SK-MEL-5 (cell line): ENCODE results near the gene VAV1. TPM values are rescaled to one million over a fixed set of nuclear protein-coding genes. Genes with fewer than 3 reads are reported as not detected.
"Not testable (repeated sequence)": the region's sequence is repeated elsewhere in the genome, so short reads cannot be mapped to it uniquely, and the experiment has no call there.

ENCODE experiments used
- DNase-seq: peaks from one replicate; pipeline ENCODE4 v3.0.0-alpha.2; 2016; ENCODE audit warnings: low read depth, low spot score
- in situ Hi-C: cut with HindIII; loops from 2 replicates; pipeline ENCODE4 v1.10.0; 2016; ENCODE audit warnings: low sequenced_read_pairs, high pct_unique_total_duplicates, low pct_unique_long_range_greater_than_20kb
- total RNA-seq: library from RNA; depleted of rRNA; stranded (reverse); fragments of >200 nt; shearing (Covaris generic); gene quantifications from 2 replicates; pipeline ENCODE4 v1.2.3, GENCODE V29; 2014

VAV1 gene
- total RNA-seq, 1 experiment from 2014 or later: not detected

GRCh38 chr19:6825076-6825774, 52.7 kb downstream of the VAV1 start:
- in situ Hi-C loops: no loop called here
- no peak for DNase-seq

GRCh38 chr19:6826281-6826920, 53.9 kb downstream of the VAV1 start:
- no peak for DNase-seq
- in situ Hi-C loops: no loop called here

GRCh38 chr19:6828306-6828697, 55.8 kb downstream of the VAV1 start:
- DNase-seq: no peak
- in situ Hi-C loops: no loop called here

GRCh38 chr19:6828698-6829633, 56.5 kb downstream of the VAV1 start:
- in situ Hi-C loops: no loop called here
- DNase-seq: peak; percentile 40

- DNase-seq, in situ Hi-C loops: not testable (repeated sequence)
Observed at GRCh38 chr19:6829829-6830228, 57.3 kb downstream of the VAV1 start.

GRCh38 chr19:6831084-6831483, 58.6 kb downstream of the VAV1 start:
- DNase-seq, in situ Hi-C loops: not testable (repeated sequence)

GRCh38 chr19:6832412-6832811, 59.9 kb downstream of the VAV1 start:
- in situ Hi-C loops: no loop called here
- no peak for DNase-seq

- no peak for DNase-seq
- in situ Hi-C loops: no loop called here
Observed at GRCh38 chr19:6833166-6833790, 60.8 kb downstream of the VAV1 start.

- in situ Hi-C loops: no loop called here
- DNase-seq: no peak
Observed at GRCh38 chr19:6834433-6834832, 61.9 kb downstream of the VAV1 start.

GRCh38 chr19:6835501-6835900, 63.0 kb downstream of the VAV1 start:
- no peak for DNase-seq
- in situ Hi-C loops: no loop called here

- in situ Hi-C loops: no loop called here
- DNase-seq: no peak
Observed at GRCh38 chr19:6837525-6837924, 65.0 kb downstream of the VAV1 start.

GRCh38 chr19:6838062-6838655, 65.7 kb downstream of the VAV1 start:
- DNase-seq: no peak
- in situ Hi-C loops: no loop called here

GRCh38 chr19:6842871-6843607, 70.5 kb downstream of the VAV1 start:
- DNase-seq: no peak
- in situ Hi-C loops: no loop called here

- in situ Hi-C loops: no loop called here
- no peak for DNase-seq
Observed at GRCh38 chr19:6847828-6848200, 75.3 kb downstream of the VAV1 start.

- in situ Hi-C loops: no loop called here
- no peak for DNase-seq
Observed at GRCh38 chr19:6848986-6849385, 76.5 kb downstream of the VAV1 start.

GRCh38 chr19:6849876-6850275, 77.4 kb downstream of the VAV1 start:
- in situ Hi-C loops: no loop called here
- no peak for DNase-seq

- DNase-seq: no peak
- in situ Hi-C loops: no loop called here
Observed at GRCh38 chr19:6851359-6851758, 78.9 kb downstream of the VAV1 start.
